T-cell (primary cell): Measurements from ENCODE around the gene PSORS1C2. TPM values are rescaled to one million over a fixed set of nuclear protein-coding genes. Genes with fewer than 3 reads are reported as not detected.

Source experiments
- ATAC-seq, 4 experiments: fragments of 200-7000 bp in 3 of 4; fragments of 150-1000 bp in 1 of 4; cut with Tn5 transposase; replicated peaks in 1 of 4; 1 replicate in 3 of 4; 2 replicates in 1 of 4; pipeline ENCODE4 v1.10.0; 2021; ENCODE audit warnings: moderate library complexity in 3 of 4, mild to moderate bottlenecking in 2 of 4, moderate number of reproducible peaks in 1 of 4
- CTCF ChIA-PET, 2 donors: fragments of 300-600 bp; sonication (Branson Sonifier 250); formaldehyde crosslinking; loops; one replicate each; lab custom pipeline; 2022; ENCODE audit warnings: antibody characterized with exemption in 2 of 2; lab: Charles Lee
- POLR2A ChIA-PET, 2 donors: fragments of 300-600 bp; sonication (Branson Sonifier 250); formaldehyde crosslinking; loops; one replicate each; lab custom pipeline; 2022; ENCODE audit warnings: antibody characterized with exemption in 2 of 2; lab: Charles Lee
- DNase-seq, 35 experiments: peaks; one replicate each; pipeline versions ENCODE4 v3.0.0 to v3.0.0-alpha.2; 2013 to 2023
- H3K27ac ChIP-seq: one replicate; pipeline ENCODE4 v1.5.1; 2013; ENCODE audit warnings: low read length
- H3K27me3 ChIP-seq, 2 experiments: replicated peaks in 1 of 2; 1 replicate in 1 of 2; 2 replicates in 1 of 2; pipeline versions ENCODE4 v1.6.1 to v1.7.0; 2013; ENCODE audit warnings: low read length in 1 of 2, mixed read lengths in 1 of 2; ENCODE audit not compliant: control insufficient read depth in 2 of 2, insufficient read depth in 2 of 2; ENCODE audit errors: extremely low read depth in 1 of 2
- H3K36me3 ChIP-seq, 2 donors: 1 replicate in 1 of 2; 2 replicates in 1 of 2; pipeline versions ENCODE4 v1.6.1 to v1.7.0; 2013; ENCODE audit warnings: low read length in 1 of 2; ENCODE audit not compliant: control insufficient read depth in 2 of 2, insufficient read depth in 1 of 2; ENCODE audit errors: extremely low read depth in 1 of 2
- H3K4me1 ChIP-seq, 2 experiments: 1 replicate in 1 of 2; 2 replicates in 1 of 2; pipeline versions ENCODE4 v1.6.1 to v1.7.0; 2013; ENCODE audit warnings: low read length in 2 of 2, mixed read lengths in 1 of 2; ENCODE audit not compliant: insufficient read depth in 2 of 2, control insufficient read depth in 1 of 2; ENCODE audit errors: extremely low read depth in 1 of 2
- H3K4me3 ChIP-seq, 2 donors: 1 replicate in 1 of 2; 2 replicates in 1 of 2; pipeline versions ENCODE4 v1.5.1 to v1.7.0; 2013; ENCODE audit warnings: mild to moderate bottlenecking in 2 of 2, low read length in 1 of 2, moderate library complexity in 1 of 2; ENCODE audit not compliant: control insufficient read depth in 1 of 2; ENCODE audit errors: extremely low read depth in 1 of 2
- H3K9me3 ChIP-seq: 2 replicates; pipeline ENCODE4 v1.7.0; 2013
- H3K27ac Mint-ChIP-seq, 2 donors: one replicate each; pipeline ENCODE4 v1.8.0; 2020 to 2021; ENCODE audit warnings: mild to moderate bottlenecking in 2 of 2, mixed read lengths in 2 of 2
- H3K27me3 Mint-ChIP-seq, 2 donors: one replicate each; pipeline ENCODE4 v1.8.0; 2021 to 2022; ENCODE audit warnings: mixed read lengths in 2 of 2
- H3K36me3 Mint-ChIP-seq: one replicate; pipeline ENCODE4 v1.8.0; 2021; ENCODE audit warnings: mixed read lengths
- H3K4me1 Mint-ChIP-seq, 3 donors: one replicate each; pipeline ENCODE4 v1.8.0; 2020 to 2022; ENCODE audit warnings: mixed read lengths in 3 of 3, mild to moderate bottlenecking in 1 of 3
- H3K4me3 Mint-ChIP-seq, 3 donors: one replicate each; pipeline ENCODE4 v1.8.0; 2020 to 2022; ENCODE audit warnings: mild to moderate bottlenecking in 3 of 3, mixed read lengths in 3 of 3, moderate library complexity in 3 of 3
- H3K9me3 Mint-ChIP-seq, 3 donors: one replicate each; pipeline ENCODE4 v1.8.0; 2020 to 2022; ENCODE audit warnings: mixed read lengths in 3 of 3
- WGBS: methylation state at CpG from one replicate; pipeline ENCODE4 v1.1.5; 2013; ENCODE audit warnings: missing lambda C conversion rate; ENCODE audit not compliant: insufficient coverage; 5-methylcytosine and 5-hydroxymethylcytosine counted together
- total RNA-seq, 35 experiments: library from RNA in 6 of 35; stranded (reverse) in 6 of 35; fragments of 120-200 nt in 1 of 35; gene quantifications; one replicate each; pipeline versions ENCODE4 v1.2.1 to v1.2.4 and lab custom pipeline; 2013 to 2026

Gene PSORS1C2
- total RNA-seq, 5 donors from 2014 or later (not counting 1 experiment from before 2014, with no cell fraction given), result not detected

DNA sequence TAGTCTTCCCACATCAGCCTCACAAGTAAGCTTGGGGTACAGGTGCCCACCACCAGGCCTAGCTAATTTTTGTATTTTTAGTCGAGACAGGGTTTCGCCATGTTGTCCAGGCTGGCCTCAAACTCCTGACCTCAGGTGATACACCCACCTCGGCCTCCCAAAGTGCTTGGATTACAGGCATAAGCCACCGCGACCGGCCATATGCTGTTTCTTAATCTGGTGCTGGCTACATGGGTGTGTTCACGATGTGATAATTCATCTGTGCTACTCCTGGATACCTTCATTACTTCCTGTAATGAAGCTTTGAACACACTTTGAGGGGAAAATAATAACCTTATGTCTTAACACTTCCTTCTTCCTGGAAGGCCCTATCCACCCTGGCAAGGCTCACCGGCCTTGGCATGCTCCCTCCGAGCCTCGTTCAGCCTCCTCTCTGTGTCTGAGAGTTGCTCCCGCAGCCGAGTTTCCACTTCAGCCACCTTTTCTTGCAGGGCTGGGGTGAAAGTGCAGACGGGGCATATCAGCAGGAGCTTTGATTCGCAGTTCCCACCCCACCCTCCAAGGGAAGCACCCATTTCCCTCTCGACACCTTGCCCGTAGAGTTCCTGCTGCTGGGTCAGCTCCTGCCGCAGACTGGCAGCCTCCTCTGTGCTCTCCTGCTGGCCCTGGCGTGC lies 5.6 kb upstream of the PSORS1C2 start:
- Mint-ChIP-seq H3K27ac (no peak overlapping the region), H3K4me3 (no peak overlapping the region), H3K9me3 (no peaks in the 10 kb centered on the region), H3K36me3 (peaks cover 17% of the 10 kb centered on the region), H3K27me3 (no peaks in the 10 kb centered on the region), H3K4me1 (no peaks in the 10 kb centered on the region)
- peaks cover 7 to 12% of the 10 kb centered on the region in 2 donors for H3K36me3 ChIP-seq
- no peak overlapping the region for H3K4me3 ChIP-seq
- H3K27me3 ChIP-seq, result no peaks in the 10 kb centered on the region
- ATAC-seq, result no peak
- H3K4me1 ChIP-seq, result no peaks in the 10 kb centered on the region
- DNase-seq, result no peak
- POLR2A ChIA-PET, result no interaction called here
- H3K27ac ChIP-seq, result no peak overlapping the region
- no peaks in the 10 kb centered on the region for H3K9me3 ChIP-seq
- 96% methylated on average over 14 of the region's 18 CpGs for WGBS
- CTCF ChIA-PET, result interaction anchor here in 1 of 2 donors (0.7 kb wide), 1 partner anchor 537 kb away, joined by 3 read pairs; no protein-coding TSS in a partner anchor

- ATAC-seq, result no peak
- H3K4me1 ChIP-seq, result no peaks in the 10 kb centered on the region
- peaks cover 17% of the 10 kb centered on the region for H3K36me3 Mint-ChIP-seq
- DNase-seq, result no peak
- H3K9me3 ChIP-seq, result no peaks in the 10 kb centered on the region
- no peaks in the 10 kb centered on the region for H3K27me3 Mint-ChIP-seq
- CTCF ChIA-PET, result interaction anchor here in 1 of 2 donors (1.0 kb wide), 1 partner anchor 223 kb away, joined by 3 read pairs; no protein-coding TSS in a partner anchor
- 99% methylated on average over 9 of the region's 11 CpGs for WGBS
- H3K4me3 Mint-ChIP-seq, result no peak overlapping the region
- peaks cover 0 to 5% (median 0%) of the 10 kb centered on the region in 3 donors for H3K4me1 Mint-ChIP-seq
- POLR2A ChIA-PET, result no interaction called here
- H3K27ac Mint-ChIP-seq, result no peak overlapping the region
- no peak overlapping the region for H3K4me3 ChIP-seq
- no peaks in the 10 kb centered on the region for H3K27me3 ChIP-seq
- H3K27ac ChIP-seq, result no peak overlapping the region
- no peaks in the 10 kb centered on the region for H3K9me3 Mint-ChIP-seq
- H3K36me3 ChIP-seq, result peaks cover 7 to 12% of the 10 kb centered on the region in 2 donors
Observed at GRCh38 chr6:31143148-31143547, 4.3 kb upstream of the PSORS1C2 start.

DNA sequence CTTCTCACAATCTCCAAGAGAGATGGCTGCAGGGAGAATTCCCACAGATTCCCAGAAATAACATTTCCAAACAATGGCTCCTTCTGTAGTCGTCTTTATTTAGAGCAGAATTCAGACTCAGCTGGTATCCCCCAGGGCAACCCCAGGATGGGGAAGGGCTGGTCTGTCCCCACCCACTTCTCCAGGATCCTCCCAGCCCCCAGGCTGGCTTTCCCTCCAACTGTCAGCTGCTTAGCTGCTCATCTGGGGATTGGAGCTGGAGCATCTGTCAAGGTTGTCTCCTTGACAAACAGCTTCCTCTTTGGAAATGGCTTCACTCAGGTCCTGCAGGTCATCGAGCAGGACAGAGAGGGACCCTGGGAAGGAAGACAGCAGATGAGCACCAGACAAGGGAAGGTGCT lies 3.5 kb upstream of the PSORS1C2 start:
- Mint-ChIP-seq H3K4me3 (no peak overlapping the region), H3K27me3 (no peaks in the 10 kb centered on the region), H3K9me3 (no peaks in the 10 kb centered on the region), H3K36me3 (peaks cover 17% of the 10 kb centered on the region), H3K4me1 (peaks cover 4 to 5% (median 4%) of the 10 kb centered on the region in 3 donors), H3K27ac (no peak overlapping the region)
- no peak for ATAC-seq
- H3K27me3 ChIP-seq, result no peaks in the 10 kb centered on the region
- peaks cover 2 to 6% of the 10 kb centered on the region in 2 experiments for H3K4me1 ChIP-seq
- POLR2A ChIA-PET, result no interaction called here
- H3K36me3 ChIP-seq, result peaks cover 7 to 12% of the 10 kb centered on the region in 2 donors
- no peak for DNase-seq
- no peak overlapping the region for H3K27ac ChIP-seq
- no peaks in the 10 kb centered on the region for H3K9me3 ChIP-seq
- 88% methylated on average over 2 of the region's 2 CpGs for WGBS
- no peak overlapping the region for H3K4me3 ChIP-seq
- CTCF ChIA-PET, result no interaction called here

DNA sequence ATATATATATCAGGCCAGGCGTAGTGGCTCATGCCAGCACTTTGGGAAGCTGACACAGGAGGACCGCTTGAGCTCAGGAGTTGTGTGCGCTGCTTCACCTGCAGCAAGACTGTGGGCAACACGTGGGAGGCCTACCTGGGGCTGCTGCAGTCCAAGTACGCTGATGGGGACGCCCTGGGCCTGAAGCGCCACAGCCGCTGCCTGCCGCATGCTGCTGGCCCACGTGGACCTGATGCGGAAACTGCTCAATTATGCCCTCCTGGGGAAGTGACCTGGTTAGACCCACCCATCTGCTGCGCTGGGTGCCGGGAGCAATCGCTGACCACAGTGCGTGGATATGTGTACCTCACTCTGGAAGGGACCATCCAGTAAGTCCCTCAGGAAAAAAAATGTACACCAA lies 1.8 kb upstream of the PSORS1C2 start:
- Histone ChIP-seq H3K36me3 (peaks cover 7 to 12% of the 10 kb centered on the region in 2 donors), H3K27ac (no peak overlapping the region), H3K4me3 (no peak overlapping the region), H3K9me3 (no peaks in the 10 kb centered on the region), H3K4me1 (peaks cover 2 to 6% of the 10 kb centered on the region in 2 experiments), H3K27me3 (no peaks in the 10 kb centered on the region)
- Mint-ChIP-seq H3K36me3 (peaks cover 14% of the 10 kb centered on the region), H3K4me1 (peaks cover 4 to 5% (median 4%) of the 10 kb centered on the region in 3 donors), H3K27ac (no peak overlapping the region), H3K9me3 (no peaks in the 10 kb centered on the region), H3K4me3 (no peak overlapping the region), H3K27me3 (no peaks in the 10 kb centered on the region)
- 88% methylated on average over 14 of the region's 15 CpGs for WGBS
- CTCF ChIA-PET, result no interaction called here
- DNase-seq, result no peak
- ATAC-seq, result no peak
- POLR2A ChIA-PET, result interaction anchor here in 1 of 2 donors (0.6 kb wide), 1 partner anchor 225 kb away, joined by 3 read pairs; no protein-coding TSS in a partner anchor

DNA sequence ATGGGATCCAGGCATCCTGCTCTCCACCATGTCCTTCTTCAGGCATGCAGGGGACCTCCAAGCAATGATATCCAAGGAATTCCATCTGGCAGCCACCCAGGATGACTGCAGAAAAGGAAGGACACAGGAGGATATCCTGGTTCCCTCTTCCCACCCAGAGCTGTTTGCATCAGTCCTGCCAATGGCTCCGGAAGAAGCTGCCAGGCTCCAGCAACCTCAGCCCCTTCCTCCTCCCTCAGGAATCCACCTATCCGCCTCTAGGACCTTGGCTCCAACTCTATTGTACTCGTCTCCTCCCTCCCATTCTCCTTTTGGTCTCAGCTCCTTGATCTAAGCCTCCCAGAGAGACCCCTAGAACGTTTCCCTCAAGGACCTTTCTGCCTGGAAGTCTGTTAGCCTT lies 733 bp upstream of the PSORS1C2 start:
- no peak overlapping the region for H3K27ac ChIP-seq
- no peak overlapping the region for H3K4me3 Mint-ChIP-seq
- H3K4me1 ChIP-seq, result peaks cover 2 to 6% of the 10 kb centered on the region in 2 experiments
- no peaks in the 10 kb centered on the region for H3K9me3 Mint-ChIP-seq
- ATAC-seq, result no peak
- DNase-seq, result no peak
- no peak overlapping the region for H3K4me3 ChIP-seq
- ChIA-PET POLR2A (no interaction called here), CTCF (interaction anchor here in 1 of 2 donors (0.8 kb wide), 1 partner anchor 11 kb away, joined by 3 read pairs; no protein-coding TSS in a partner anchor)
- peaks cover 0 to 9% of the 10 kb centered on the region in 2 donors for H3K36me3 ChIP-seq
- H3K27me3 ChIP-seq, result peaks cover 0 to 4% of the 10 kb centered on the region in 2 experiments
- 73% methylated on average over 4 of the region's 4 CpGs for WGBS
- peaks cover 7% of the 10 kb centered on the region for H3K36me3 Mint-ChIP-seq
- peaks cover 4 to 5% (median 4%) of the 10 kb centered on the region in 3 donors for H3K4me1 Mint-ChIP-seq
- H3K27ac Mint-ChIP-seq, result no peak overlapping the region
- H3K27me3 Mint-ChIP-seq, result no peaks in the 10 kb centered on the region
- H3K9me3 ChIP-seq, result no peaks in the 10 kb centered on the region

GRCh38 chr6:31135710-31136109 lies 3.2 kb downstream of the PSORS1C2 start:
- Histone ChIP-seq H3K4me1 (peaks cover 2 to 6% of the 10 kb centered on the region in 2 experiments), H3K36me3 (no peaks in the 10 kb centered on the region), H3K4me3 (no peak overlapping the region), H3K9me3 (no peaks in the 10 kb centered on the region), H3K27me3 (peaks cover 0 to 6% of the 10 kb centered on the region in 2 experiments), H3K27ac (no peak overlapping the region)
- WGBS, result 78% methylated on average over 3 of the region's 10 CpGs
- Mint-ChIP-seq H3K9me3 (no peaks in the 10 kb centered on the region), H3K27ac (no peak overlapping the region), H3K4me3 (no peak overlapping the region), H3K27me3 (no peaks in the 10 kb centered on the region), H3K36me3 (no peaks in the 10 kb centered on the region), H3K4me1 (peaks cover 4 to 5% (median 4%) of the 10 kb centered on the region in 3 donors)
- POLR2A ChIA-PET, result no interaction called here
- CTCF ChIA-PET, result interaction anchor here (0.6 to 0.8 kb wide), 3 partner anchors 8 to 244 kb away, joined by 3 read pairs; no protein-coding TSS in a partner anchor
- DNase-seq (no peak), ATAC-seq (no peak)
